ENCODE data around the gene SKA2.
"Not testable (repeated sequence)": the region's sequence is repeated elsewhere in the genome, so short reads cannot be mapped to it uniquely, and the experiment has no call there.

SKA2 gene

DNA sequence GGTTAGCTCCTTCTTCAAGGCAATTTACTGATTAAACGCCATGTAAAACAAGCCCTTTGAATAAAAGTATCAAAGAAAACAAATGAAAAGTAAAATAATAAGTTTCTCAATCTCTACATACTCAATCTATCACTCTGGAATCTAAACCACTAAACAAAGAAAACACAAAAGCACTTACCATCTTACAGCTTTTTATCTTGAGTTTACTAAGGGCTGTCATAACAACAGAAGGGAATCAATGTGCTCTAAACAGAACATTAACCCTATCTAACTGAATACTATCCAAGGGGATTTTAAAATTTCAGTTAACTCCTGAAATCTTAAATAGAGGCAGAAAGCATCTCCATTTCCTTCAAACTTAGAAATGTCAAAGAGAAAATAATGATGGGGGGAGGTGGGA lies 3.4 kb downstream of the SKA2 start:
- DNase-seq (ENCODE audit: low read depth), result no peak

DNA sequence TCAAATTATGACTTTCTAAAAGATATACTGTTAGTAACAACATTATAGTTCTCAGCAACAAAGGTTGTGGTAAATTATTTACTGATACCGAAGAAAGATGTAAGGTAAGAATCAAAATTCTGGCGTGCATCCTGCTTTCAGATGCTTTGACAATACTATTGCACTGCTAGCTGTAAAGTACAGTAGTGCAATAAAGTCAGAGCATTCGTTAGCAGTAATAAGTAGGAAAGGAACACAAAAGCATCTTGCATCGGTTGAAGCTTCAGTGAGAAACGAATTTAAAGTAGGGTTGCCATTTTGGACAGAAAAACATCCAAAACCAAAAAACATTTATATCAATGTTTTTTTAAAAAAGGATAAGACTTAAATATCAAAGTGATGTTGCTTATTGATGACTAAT lies 4.0 kb downstream of the SKA2 start:
- no peak for DNase-seq (ENCODE audit: low read depth)

DNA sequence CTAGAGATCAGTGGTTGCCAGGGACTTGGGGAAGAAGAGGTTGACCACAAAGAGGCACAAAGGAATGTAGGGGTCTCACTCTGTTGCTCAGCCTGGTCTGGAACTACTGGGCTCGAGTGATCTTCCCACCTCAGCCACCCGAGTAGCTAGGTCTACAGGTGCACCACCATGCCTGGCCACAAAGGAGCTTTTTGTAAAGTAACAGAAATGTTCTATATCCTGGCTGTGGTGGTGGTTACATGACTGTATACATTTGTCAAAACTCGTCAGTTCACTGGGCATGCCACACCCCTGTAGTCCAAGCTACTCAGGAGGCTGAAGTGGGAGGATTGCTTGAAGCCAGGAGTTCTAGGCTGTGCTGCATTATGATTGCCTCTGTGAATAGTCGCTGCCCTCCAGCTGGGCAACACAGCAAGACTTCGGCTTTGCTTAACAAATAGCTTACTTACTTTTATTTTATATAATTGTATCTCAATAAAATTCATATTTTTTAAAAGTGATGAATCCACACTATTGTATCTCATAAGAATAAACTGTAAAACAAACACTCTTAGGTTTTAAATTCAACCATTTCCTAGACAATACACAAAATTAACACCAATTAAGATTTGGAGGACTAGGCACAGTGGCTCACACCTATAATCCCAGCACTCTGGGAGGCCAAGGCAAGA lies 5.0 kb downstream of the SKA2 start:
- no peak for DNase-seq (ENCODE audit: low read depth)

DNA sequence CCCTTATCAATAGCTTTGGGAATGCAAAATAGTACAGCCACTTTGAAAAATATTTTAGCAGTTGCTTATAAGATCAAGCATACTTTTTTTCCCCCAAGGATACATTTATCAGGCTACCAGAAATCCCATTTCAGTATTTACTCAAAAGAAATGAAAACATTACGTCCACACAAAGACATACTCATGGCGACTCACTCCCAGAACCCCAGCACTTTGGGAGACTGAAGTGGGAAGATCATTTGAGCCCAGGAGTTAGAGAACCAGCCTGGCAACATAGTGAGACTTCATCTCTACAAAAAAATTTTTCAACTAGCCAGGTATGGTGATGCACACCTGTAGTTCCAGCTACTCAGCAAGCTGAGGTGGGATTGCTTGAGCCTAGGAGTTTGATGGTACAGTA lies 5.9 kb downstream of the SKA2 start:
- DNase-seq (ENCODE audit: low read depth), result no peak

DNA sequence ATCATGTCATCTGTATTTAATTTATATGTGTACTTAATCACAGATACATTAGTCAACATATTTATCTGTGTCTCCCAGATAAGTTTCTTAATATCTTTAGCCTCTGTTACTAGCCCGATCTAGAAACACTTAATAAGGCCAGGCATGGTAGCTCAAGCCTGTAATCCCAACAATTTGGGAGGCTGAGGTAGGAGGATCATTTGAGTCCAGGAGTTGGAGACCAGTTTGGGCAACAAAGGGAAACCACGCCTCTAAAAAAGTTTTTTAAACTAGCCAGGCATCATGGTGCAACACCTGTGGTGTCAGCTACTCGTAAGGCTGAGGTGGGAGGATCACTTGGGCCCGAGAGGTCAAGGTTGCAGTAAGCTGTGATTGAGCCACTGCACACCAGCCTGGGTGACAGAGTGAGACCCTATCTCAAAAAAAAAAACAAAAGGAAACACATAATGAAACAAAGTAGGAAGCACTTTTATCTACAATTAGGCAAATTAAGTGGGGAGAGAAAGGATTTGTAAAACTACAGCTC lies 9.4 kb downstream of the SKA2 start:
- no peak for DNase-seq (ENCODE audit: low read depth)

DNA sequence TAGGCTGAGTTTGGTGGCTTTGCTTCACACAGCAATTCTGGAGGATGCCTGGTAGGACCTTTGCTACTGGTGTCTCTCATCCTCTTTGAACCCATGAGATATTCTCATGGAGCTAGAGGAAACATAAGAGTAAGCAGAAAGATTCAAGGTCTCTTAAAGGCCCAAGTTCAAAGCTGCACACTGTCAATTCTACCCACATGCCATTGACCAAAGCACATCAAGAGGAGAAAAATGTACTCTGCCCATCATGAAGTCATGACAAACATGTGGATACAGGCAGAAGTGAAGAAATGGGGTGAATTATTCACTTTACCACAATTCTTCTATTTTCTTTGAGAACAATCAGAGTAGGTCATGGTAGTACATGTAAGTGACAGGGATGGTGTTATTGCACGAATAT lies 13.1 kb downstream of the SKA2 start:
- no peak for DNase-seq (ENCODE audit: low read depth)

DNA sequence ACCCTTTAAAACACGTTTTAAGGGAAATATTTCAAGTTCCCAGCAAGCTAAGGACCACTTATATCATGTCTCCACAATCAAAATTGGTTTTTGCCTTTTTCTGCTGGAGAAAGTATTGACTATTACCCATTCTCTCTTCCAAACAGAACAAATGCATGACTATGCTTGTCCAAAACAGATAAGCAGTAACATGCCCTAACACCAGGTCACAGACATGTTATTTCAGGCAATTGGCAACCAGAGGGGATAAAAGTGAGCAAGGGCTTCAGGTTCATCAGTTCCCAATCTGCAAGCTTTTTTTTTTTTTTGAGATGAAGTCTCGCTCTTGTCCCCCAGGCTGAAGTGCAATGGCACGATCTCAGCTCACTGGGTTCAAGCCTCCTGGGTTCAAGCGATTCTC lies 15.0 kb downstream of the SKA2 start:
- no peak for DNase-seq (ENCODE audit: low read depth)

DNA sequence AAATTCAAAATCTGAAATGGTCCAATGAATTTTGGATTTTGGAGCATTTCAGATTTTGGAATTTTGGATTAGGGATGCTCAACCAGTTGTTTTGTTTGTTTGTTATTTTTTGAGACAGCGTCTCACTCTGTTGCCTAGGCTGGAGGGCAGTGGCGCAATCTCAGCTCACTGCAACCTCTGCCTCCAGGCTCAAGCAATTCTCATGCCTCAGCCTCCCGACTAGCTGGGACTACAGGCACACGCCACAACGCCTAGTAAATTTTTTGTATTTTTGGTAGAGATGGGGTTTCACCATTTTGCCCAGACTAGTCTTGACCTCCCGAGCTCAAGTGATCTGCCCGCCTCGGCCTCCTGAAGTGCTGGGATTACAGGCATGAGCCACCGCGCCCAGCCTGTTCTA lies 16.6 kb downstream of the SKA2 start:
- DNase-seq (ENCODE audit: low read depth), result not testable (repeated sequence)

DNA sequence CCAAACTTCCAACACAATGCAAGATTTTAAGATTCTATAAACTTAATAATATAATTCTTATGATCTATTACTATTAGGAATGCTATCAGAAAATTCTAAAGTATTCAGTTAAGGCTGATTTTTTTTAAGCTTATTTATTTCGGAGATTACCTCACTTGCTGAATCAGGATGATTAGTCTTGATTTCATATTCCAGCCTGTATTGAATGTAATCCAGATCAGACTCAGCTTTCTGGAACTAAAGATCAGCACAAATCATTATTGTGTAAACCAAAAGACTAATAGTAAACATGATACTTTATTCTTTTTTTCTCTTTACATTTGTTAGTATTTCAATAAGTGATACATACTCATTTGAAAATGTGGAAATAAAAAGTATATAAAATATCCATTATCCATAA lies 23.9 kb downstream of the SKA2 start:
- DNase-seq (ENCODE audit: low read depth), result no peak

DNA sequence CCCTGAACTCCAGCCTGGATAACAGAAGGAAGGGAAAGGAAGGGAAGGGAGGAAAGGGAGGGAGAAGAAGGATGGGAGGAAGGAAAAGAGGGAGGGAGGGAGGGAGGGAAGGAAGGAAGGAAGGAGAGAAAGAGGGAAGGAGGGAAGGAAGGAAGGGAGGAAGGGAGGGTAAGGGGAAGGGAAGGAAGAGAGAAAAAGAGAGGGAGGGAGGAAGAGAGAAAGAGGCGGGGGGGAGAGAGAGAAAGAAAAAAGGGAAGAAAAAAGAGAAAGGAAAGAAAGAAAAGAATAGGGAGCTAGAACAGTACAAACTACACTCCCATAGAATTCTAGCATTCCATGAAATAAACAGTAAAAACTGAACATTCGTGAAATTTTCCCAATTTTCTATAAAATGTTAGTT lies 25.2 kb downstream of the SKA2 start:
- no peak for DNase-seq (ENCODE audit: low read depth)

DNA sequence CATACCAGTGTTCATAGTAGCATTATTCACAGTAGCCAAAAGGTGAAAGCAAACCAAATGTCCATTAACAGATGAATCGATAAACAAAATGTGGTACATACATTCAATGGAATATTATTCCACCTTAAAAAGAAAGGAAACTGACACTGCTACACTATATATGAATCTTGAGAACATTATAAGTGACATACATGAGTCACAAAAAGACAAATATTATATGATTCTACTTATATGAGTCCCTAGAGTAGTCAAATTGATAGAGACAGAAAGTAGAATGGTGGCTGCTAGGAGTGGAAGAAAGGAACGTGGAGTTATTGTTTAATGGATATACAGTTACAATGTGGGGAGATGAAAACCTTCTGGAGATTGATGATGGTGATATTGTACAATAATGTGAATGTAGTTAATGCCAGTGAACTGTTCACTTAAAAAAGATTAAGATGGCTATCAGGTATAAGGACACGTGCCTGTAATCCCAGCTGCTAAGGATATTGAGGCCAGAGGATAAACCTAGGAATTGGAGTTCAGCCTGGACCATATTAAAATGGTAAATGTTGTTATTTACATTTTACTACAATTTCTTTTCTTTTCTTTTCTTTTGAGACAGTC lies 28.1 kb downstream of the SKA2 start:
- DNase-seq (ENCODE audit: low read depth), result no peak

DNA sequence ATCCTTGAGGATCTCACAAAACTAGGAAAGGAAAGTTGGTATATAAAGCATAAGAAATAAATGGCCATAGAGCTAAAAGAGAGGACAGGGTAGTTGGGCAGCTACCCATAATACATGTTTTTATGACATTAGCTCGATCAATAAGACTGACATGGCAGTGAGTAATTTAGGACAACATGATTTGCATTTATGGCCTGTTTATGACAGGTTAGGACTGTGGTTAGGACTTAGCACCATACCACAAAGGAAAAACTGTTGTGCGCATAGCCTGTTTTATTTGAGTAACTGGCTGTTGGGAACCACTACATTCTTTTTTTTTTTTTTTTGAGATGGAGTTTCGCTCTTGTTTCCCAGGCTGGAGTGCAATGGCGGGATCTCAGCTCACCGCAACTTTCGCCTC lies 30.3 kb downstream of the SKA2 start:
- no peak for DNase-seq (ENCODE audit: low read depth)

DNA sequence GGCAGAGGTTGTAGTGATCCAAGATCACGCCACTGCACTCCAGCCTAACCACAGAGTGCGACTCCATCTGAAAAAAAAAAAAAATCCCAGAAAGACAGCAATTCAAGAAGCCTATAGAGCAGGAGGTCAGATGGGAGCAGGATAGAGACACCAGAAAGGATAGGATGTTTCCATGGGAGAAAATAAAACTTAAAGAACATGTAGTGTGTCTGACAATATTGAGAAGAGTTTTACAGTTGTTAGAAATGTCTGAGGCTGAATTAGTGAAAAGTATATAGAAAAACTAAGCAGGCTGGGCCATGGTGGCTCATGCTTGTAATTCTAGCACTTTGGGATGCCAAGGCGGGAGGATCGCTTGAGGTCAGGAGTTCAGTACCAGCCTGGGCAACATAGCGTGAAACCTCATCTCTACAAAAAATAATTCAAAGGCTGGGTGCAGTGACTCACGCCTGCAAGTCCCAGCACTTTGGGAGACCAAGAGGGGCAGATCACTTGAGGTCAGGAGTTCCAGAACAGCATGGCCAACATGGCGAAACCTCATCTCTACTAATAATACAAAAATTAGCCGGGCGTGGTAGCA lies 33.0 kb downstream of the SKA2 start:
- DNase-seq (ENCODE audit: low read depth), result no peak

DNA sequence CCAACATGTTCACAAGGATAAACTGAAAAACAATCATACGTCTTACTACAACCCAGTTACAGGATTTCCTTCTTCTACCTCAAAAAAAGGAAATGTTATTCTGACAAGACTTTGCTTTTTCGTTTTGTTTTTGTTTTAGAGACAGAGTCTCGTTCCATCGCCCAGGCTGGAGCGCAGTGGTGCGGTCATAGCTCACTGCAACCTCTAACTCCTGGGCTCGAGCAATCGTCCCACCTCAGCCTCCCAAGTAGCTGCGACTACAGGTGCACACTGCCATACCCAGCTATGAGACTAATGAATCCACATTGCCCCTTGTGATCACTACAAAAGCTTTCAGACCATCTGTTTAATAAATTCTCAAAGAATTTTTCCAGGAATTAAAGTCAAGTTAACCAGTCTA lies 39.5 kb downstream of the SKA2 start:
- DNase-seq (ENCODE audit: low read depth), result no peak

DNA sequence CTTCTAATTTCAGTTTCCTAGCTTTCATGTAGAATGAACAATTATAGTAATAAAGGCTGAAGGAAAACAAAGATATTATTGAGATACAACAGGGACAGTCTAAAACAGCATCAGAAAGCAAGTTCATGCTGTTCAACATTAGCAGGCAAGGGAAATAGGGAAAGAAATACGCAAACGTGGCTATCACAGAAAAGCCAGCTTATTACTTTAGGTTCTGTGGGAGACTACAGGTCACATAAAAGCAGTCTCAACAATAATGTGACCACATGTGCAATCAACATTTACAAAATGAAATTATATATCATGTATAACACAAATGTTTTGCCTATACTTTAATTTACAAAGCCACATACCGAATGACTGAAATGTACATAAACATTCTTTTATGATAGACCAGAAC lies 43.4 kb downstream of the SKA2 start:
- no peak for DNase-seq (ENCODE audit: low read depth)

DNA sequence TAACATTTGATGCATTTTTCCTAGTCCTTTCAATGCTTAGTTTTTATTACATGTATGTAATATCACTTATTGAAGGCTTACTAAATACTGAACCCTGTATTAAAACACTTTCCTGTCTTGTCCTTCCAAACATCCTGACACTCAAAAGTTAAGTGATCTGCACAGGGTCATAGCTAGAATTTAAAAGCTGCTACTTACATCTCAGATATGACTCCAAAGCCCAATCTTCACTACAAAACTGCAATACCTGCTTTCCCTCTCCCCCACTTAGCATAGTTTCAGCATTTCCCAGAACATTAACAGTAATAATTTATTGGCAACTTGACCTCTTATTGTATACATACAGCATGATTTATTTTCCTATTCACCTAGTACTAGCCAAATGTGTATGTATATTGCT lies 44.0 kb downstream of the SKA2 start:
- DNase-seq (ENCODE audit: low read depth), result no peak

DNA sequence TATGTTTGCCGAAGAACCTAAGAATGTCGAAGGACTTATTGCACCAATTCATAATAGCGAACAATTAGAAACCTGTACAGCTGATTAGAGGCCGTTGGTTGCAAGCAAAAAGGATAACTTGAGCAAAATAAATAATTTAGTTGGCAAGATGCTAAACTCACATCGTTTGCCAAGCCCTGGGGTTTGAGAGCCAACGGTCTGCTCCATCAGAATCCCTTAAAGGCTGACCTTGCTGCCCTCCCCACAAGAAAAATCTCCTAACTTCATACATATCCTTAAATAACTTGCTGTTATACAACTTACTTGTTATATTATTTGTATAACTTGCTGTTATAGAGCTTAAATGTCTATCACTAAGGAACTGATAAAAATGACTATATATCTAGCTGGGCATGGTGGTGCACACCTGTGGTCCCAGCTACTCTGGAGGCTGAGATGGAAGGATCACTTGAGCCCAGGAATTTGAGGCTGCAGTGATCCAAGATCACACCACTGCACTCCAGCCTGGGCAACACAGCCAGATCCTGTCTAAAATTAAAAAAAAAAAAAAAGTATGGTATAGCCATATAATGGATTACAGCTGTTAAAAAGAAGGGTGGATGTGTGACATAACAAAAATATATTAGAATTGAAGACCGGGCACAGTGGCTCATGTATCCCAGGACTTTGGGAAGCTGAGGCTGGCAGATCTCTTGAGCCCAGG lies 46.4 kb downstream of the SKA2 start:
- no peak for DNase-seq (ENCODE audit: low read depth)

DNA sequence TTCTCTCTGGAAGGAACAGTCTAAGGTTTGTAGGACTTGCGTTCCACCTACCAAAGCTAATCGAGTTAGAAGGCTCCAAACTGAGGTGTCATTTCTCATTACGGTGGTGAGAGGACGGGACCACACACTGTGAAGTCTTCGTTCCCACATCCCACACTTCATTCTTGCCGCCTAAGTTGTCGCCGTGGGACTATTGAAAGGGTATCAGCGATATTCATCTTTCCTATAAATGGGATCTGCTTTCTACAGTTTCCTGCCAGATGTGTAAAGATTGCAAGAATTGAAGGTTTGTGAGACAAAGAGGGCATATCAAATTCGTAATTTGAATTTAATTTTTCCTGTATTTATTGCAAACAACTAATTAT lies 47.7 kb downstream of the SKA2 start:
- DNase-seq (ENCODE audit: low read depth), result no peak

DNA sequence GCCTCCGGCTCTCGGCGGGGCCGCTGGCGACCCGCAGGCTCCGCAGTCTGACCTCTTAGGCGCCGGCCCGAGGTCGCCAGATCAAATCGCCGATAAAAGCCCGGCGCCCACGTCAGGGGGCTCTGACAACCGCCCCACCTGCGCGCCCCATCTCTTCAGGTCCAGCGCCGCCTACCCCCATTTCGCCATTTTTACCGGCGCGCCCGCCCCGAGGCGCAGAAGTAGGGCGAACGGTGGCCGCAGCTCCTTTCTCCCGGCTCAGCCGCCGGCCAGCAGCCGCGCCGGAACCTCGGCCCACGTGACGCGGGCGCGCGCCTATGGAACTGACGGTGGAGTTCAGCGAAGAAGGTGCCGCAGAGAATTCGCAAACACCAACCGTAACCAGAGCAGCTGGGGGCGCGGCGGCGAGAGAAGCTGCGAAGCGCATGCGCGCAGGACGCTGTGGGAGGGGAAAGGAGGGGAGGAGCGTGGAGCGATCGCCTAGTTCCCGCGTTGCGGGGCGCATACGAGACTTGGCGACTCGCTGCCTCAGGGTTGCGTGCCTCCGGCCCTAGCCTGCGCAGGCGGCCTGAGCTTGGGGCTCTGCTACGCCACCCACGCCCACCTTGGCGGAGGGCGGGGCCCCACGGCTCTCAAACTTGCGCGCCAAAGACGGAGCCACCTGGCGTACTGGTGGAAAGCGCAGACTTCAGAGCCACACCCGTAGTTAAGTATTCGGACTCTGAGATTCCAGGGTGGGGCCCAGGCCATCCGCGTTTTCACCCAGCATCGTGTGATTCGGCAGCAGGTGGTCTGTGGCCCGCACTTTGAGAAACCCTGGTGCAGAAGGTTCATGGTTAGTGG lies 48.3 kb downstream of the SKA2 start, which contains the start of gene TRIM37:
TSS of gene TRIM37 (minus strand) at position 418 of the 843 bp plus-strand sequence. CDS start 419 bp downstream, outside the sequence.
- peak; percentile 98 for DNase-seq (ENCODE audit: low read depth)

DNA sequence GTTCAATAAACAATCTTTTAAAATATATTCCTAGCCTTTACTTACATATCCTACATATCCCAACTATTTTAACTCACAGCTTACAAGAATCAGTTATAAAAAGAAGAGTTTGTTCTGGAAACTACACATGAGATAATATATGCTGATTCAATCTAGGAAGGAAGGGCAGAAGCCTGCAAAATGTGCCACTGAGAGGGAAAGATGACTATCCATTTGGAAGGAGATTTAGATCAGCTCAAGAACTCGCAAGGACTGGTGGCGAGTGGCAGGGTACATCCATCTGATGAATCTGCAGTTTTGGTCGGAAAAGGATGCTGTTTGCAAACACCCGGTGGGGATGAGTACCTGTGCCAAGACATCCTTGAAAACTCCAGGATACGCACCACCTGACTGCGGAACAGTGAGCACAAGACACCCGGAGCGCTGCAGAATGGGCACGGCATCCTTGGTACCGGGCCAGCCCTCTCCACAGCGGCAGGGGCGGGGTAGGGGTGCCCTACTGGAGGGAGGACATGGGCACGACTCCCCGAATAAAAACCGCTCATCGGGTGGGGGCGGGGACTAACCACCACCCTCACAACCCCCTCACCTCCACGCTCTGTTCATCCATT lies 49.0 kb downstream of the SKA2 start:
- peak; percentile 56 for DNase-seq (ENCODE audit: low read depth)

DNA sequence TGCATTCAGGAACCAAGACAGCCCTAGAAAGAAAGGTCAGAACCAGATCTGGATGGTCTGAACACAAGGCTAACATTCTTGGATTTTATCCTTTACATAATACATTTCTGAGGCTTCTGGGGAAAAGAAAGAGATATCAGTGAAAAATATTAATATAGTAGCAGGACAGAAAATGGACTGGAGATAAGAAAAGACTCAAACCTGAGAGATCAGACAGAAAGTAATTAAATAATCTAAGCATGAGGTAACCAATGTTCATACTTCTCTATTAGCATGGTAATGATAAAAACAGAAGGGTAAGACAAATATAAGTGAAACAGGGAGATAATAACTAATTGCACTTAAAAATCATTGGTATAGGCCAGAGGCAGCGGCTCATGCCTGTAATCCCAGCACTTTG lies 53.8 kb downstream of the SKA2 start:
- no peak for DNase-seq (ENCODE audit: low read depth)

DNA sequence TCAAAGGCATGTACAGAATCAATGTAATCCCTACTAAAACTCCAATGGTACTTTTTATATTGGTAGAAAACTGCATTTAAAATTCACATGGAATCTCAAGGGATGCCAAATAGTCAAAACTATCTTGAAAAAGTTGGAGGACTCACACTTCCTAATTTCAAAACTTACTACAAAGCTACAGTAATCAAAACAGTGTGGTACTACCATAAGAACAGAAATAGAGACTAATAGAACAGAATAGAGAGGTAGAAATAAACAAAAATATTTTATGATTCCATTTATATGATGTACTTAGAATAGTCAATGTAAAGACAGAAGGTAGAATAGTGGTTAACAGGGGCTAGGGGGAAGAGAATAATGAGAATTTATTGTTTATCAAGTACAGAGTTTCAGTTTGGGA lies 57.1 kb downstream of the SKA2 start:
- no peak for DNase-seq (ENCODE audit: low read depth)
